GM19395 (cell line): Measurements from ENCODE around the gene MEGF8.
A peak's percentile ranks its signal among the peaks of the same experiment; 100 is the strongest.

Source experiments
- ATAC-seq: cut with Tn5 transposase; IDR thresholded peaks from one replicate; pipeline ENCODE4 v1.9.1; 2021; ENCODE audit warnings: mild to moderate bottlenecking, moderate library complexity; ENCODE audit not compliant: unreplicated experiment

The MEGF8 gene, protein sequence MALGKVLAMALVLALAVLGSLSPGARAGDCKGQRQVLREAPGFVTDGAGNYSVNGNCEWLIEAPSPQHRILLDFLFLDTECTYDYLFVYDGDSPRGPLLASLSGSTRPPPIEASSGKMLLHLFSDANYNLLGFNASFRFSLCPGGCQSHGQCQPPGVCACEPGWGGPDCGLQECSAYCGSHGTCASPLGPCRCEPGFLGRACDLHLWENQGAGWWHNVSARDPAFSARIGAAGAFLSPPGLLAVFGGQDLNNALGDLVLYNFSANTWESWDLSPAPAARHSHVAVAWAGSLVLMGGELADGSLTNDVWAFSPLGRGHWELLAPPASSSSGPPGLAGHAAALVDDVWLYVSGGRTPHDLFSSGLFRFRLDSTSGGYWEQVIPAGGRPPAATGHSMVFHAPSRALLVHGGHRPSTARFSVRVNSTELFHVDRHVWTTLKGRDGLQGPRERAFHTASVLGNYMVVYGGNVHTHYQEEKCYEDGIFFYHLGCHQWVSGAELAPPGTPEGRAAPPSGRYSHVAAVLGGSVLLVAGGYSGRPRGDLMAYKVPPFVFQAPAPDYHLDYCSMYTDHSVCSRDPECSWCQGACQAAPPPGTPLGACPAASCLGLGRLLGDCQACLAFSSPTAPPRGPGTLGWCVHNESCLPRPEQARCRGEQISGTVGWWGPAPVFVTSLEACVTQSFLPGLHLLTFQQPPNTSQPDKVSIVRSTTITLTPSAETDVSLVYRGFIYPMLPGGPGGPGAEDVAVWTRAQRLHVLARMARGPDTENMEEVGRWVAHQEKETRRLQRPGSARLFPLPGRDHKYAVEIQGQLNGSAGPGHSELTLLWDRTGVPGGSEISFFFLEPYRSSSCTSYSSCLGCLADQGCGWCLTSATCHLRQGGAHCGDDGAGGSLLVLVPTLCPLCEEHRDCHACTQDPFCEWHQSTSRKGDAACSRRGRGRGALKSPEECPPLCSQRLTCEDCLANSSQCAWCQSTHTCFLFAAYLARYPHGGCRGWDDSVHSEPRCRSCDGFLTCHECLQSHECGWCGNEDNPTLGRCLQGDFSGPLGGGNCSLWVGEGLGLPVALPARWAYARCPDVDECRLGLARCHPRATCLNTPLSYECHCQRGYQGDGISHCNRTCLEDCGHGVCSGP (N-terminal part only)

GRCh38 chr19:42325308-42325895 lies at the start of gene MEGF8:
MEGF8 (plus strand) TSS chr19:42325635; CDS start chr19:42326244, 609 bp downstream.
- peak; percentile 91 for ATAC-seq

GRCh38 chr19:42276284-42276683 lies 49.2 kb upstream of the MEGF8 start:
- no peak for ATAC-seq

- ATAC-seq: no peak
These were observed 48.6 kb upstream of the MEGF8 start for GRCh38 chr19:42276821-42277220.

GRCh38 chr19:42277821-42278451 lies 47.5 kb upstream of the MEGF8 start:
- no peak for ATAC-seq

DNA sequence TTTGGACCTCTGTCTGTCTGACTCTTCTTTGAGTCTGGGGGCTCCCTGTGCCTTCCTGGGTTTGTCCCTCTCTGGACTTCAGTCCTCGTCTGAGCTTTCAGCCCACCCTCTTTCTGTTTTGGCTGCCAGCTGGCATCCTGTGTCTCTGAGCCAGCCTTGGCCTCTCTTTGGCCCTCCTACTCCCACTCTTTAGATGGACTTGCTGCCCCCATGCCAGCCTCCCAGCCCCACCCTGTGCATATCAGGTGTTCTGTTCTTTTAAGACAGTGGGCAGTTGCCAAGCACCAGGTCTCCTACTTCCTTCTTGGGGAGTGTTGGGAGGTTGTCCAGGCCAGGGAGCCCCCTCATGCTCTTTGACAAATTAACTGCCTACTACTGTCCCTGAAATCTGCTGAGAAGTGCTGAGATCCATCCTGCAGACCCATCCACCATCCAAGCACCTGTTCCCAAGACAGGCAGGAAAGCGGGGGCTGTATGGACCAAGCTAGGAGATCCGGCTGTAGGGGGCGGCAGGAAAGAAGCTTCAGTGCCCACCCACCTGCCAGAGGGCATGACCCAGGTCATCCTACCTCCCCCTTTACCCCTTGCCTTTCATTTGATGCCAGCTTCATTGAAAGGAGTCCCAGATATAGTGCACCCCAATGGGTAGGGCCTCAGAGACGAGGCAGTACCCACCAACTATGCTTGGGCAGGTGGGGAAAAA lies 46.8 kb upstream of the MEGF8 start:
- ATAC-seq: no peak

DNA sequence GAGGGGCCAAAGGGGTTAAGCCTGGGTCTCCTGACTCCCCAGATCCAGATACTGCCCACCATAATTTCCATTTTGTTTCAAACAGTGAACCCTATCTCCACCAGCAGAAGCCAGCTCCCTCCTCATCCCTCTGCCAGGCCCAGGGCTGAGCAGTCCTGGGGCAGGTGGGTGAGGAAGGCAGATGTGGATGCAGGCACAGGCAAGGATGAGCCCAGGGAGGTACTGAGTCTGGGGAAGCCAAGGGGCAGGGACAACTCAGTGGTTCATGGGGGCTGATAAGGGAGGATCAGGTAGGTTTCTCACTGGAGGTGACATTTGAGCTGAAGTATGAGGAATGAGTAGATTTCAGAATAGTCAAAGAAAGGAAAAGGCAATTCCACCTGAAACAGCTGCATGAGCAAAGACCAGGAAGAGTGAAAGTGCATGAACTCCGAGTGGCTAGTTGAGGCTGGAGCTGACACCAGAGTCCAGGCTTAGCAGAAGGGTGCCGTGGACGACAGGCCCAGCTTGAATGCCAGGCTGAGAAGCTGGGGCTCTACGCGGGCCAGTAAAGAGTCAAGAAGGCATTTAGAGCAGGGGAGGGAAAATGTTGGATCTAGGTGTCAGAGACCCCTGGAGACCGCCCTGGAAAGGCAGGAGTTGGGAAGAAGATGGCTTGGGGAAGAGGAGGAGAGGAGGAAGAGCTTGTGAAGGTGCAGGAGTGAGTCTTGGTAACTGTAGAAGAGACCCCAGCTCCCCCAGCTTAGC lies 46.1 kb upstream of the MEGF8 start:
- ATAC-seq: no peak

GRCh38 chr19:42279902-42280814 lies 45.3 kb upstream of the MEGF8 start:
- peak; percentile 36 for ATAC-seq

DNA sequence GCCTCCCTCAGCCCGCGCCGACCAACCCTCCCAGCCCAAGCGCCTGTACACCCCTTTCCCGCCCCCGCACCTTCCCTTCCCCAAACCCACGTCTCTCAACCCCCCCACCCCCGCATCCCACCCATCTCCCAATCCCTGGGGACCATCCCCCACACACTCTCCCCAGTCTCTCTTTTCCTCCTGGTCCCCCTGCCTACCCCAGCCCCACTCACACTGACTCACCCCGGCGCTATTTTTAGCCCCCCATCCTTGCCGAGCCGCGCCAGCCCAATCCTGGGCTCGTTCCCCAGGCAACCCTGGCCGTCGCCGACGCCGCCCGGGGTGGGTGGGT lies 44.7 kb upstream of the MEGF8 start:
- ATAC-seq: no peak

DNA sequence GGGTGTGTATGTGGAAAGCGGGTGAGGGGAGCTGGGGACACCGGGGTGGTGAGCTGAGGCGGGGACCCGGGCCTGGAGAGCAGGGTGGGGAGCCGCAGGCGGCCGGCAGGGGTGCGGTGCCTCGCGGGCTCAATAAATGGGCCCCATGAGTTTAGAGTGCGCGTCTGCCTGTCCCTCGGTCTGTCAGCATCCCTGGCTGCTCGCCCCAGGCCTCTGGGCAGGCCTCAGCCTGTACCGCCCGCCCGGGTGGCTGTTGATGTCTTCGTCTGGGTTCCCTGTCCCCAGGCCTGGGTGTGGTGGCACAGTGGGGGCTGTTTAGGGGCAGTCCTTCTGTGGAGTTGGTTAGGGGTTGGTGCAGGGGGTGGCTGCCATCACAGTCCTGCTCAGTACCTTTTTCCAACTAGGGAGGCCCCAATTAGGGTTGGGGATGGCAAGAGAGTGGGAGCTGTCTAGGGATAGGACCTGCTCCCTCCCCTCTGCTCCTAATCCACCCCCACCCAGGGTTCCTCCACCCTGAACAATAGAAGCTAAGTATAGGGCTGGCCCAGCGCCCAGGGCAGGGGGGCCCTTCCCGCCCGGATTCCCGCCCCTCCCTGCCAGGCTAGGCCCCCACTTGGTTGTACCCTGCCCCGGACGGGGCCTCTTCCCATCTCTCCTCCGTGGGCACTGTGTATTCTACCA lies 44.1 kb upstream of the MEGF8 start:
- no peak for ATAC-seq

DNA sequence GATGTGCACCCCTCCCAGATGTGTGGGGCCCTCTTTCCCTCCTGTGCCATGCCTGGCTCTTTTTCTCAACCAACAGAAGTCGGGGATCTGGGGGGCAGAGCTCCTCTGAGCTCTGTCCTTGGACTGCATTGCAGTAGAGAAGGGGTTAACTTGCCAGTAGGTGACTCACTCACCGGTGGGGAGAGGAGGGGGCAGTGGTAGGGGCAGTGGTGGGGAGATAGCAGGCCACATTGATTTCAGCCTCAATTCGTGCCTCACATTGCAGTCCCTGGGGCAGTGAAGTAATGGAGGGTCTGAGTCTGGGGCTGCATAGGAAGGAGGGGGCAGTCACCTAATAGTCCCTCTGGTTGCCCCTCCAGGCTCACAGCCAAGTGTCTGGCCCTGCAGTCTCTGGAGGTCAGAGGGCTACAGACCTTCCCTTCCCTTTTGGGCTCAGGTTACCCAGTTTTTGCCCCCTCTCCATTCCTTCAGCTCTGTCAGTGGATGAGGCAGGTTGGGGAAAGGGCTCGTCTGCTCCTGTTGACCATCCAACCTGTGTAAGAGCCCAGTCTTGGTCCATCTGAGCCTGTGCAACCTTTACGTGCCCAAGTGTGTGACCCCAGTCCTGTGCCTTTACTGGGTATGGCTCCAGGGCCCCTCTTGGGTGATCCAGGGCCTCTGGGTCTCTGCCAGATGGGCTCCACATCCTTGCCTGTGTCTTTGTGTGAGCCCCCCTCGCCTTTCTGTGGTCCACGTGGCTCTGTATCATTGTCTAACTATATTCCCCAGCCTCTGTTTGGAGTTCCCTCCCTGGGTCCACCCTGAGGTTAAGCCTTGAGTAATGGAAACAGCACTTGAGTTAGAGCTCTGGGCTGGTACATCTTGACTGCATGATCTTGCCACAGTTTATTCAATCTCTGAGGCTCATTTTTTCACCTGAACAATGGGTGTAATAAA lies 43.3 kb upstream of the MEGF8 start:
- ATAC-seq: no peak

DNA sequence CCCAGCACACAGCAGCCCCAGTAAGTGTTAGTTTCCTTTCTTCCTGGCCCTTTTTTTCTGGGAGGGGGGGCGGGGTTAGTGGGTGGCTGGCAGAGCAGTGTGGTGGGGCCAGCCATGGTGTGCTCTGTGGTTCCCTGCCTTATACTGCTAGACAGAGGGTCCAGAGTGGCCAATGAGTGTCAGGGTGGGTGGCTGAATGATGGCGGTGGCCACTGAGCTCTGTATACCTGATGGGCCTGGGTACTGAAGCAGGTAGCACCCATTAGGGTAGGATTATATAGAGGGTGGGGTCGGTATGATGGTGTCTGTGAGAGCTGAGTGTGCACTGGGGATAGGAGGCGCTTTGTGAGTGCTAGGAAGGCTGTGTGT lies 42.6 kb upstream of the MEGF8 start:
- ATAC-seq: no peak

GRCh38 chr19:42283188-42284065 lies 42.0 kb upstream of the MEGF8 start:
- ATAC-seq: peak; percentile 39

DNA sequence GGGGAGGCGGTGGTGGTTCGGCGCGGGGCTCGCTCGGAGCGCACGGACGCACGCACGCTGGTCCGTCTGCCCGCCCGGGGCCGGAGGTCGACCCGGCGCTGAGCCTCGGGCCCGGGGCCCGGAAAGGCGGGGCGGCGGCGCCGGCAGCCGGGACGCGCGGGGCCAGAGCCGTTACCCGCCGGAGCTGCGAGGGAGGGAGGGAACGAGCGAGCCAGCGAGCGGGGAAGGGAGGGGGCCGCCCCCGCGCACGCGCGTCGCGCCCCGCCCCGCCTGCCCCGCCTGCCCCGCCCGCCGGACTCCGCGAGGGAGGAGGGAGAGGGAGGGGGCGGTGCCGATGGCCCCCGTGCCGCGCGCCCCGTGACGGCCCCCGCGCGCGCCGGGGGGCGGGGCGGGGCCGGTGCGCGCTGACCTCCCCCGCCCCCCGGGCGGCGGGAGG lies 41.4 kb upstream of the MEGF8 start:
- peak; percentile 16 for ATAC-seq

GRCh38 chr19:42284591-42285341 lies 40.7 kb upstream of the MEGF8 start:
- ATAC-seq: no peak

DNA sequence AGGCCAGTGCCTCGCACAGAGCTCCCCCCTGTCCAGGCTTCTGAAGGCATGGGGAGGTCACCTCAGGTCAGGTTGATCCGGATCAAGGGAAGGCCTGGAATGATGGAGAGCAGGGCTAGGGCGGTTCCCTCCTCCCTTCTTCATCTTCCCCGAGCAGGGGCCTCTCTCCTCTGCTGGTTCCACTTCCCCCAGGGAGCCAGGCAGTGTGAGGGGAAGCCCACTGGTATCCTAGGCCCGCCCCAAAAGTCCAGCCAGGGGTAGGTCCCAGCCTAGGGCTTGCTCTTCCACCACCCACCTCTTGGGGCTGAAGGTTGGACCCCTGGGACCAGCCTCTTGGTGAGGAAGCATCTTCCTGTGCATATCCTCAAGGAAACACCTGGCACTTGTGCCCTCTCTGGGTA lies 39.9 kb upstream of the MEGF8 start:
- no peak for ATAC-seq
